GM21528 (cell line): ENCODE results near the gene RABL6.
"Not testable (repeated sequence)": the region's sequence is repeated elsewhere in the genome, so short reads cannot be mapped to it uniquely, and the experiment has no call there.

Source experiments
- ATAC-seq: cut with Tn5 transposase; IDR thresholded peaks from one replicate; pipeline ENCODE4 v1.9.1; 2021; ENCODE audit warnings: mild to moderate bottlenecking, moderate library complexity; ENCODE audit not compliant: unreplicated experiment, low FRiP score

Gene RABL6

DNA sequence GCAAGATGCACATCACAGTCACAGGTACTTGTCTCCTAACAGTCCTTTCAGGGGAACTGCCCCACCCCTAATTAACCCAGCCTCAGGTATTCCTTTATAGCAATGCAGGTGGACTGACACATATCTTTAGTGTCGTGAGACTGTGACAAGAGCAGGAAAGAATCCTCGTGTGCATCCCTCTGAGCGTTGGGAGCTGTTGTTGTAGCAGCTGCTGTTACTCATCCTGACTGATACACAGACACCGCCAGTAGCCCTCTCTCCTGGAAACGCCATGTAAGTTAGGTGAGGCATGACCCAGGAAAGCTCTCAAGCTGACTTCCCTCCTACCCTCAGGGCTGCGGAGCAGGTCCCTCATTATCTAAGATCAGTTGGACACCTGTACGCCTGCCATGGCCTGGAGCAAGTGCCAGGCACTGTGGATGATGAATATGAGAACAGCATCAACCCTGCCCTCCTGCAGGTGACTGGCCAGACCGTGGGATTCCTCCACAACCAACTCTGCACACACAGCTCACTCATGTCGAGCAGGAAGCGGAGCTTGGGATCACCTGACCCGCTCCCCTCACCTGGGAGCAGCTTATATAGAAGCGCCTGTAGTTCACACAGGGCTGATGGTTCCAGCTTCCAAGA, 33.2 kb upstream of the RABL6 start:
- ATAC-seq, result no peak

DNA sequence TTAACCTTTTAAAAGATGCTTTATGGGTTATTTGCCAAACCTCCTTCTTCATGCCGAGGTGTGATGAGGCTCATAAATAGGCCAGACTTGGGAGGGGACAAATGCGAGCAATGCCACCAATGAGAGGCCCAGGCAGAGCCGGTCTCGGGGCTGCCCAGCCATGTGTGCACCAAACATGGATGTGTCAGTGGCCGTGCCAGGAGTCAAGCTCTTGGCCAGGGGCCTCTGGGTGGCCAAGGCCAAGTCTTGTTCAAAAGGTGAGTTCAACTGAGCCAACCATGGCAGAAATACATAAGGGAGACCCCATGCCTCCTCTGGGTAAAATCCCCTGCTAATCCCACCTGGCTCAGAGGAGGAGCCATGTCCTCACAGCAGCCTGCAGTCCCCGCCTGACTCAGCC, 32.6 kb upstream of the RABL6 start:
- no peak for ATAC-seq

DNA sequence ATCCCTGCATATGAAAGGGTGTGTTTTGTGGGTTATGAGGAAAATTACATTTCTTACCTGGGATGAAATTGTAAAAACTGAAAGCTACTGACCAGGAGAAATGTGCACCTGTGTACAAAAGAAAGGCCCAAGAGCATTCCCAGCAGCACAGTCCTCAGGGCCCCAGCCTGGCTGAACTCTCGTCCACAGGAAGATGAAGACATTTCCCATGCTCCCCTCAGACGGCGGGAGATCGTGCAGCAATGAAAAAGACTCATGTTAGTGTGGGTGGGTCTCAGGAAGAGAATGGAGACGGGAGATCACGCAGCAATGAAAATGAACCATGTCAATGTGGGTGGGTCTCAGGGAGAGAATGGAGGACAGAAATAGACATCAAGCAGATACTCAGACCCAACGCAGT, 30.8 kb upstream of the RABL6 start:
- no peak for ATAC-seq

DNA sequence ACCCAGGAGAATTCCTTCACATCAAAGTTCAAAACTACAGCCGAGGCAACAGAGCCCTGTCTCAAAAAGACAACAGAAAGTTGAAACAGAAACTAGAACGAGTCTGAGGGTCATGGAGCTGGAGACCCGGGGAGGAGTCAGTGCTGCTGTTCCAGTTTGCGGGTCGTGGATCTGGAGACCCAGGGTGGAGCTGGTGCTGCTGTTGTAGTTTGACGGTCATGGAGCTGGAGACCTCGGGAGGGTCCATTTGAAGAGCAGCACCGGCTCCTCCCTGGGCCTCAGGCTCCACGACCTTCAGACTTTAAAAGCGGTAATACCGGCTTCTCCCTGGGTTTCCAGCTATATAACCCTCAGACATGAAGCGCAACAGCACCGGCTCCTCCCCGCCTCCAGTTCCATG, 30.4 kb upstream of the RABL6 start:
- no peak for ATAC-seq

DNA sequence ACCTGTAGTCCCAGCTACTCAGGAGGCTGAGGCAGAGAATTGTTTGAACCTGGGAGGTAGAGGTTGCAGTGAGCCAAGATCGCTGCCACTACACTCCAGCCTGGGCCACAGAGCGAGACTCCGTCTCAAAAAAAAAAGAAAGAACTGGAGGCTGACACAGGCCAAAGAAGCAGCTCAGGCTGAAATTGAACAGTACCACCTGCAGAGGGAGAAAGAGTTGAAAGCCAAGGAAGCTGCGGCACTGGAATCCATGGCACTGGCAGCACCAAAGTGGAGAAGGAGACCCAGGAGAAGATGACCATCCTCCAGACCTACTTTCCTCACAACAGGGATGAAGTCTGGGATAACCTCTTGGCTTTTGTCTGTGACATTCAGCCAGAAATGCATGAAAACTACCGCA, 27.9 kb upstream of the RABL6 start:
- no peak for ATAC-seq

DNA sequence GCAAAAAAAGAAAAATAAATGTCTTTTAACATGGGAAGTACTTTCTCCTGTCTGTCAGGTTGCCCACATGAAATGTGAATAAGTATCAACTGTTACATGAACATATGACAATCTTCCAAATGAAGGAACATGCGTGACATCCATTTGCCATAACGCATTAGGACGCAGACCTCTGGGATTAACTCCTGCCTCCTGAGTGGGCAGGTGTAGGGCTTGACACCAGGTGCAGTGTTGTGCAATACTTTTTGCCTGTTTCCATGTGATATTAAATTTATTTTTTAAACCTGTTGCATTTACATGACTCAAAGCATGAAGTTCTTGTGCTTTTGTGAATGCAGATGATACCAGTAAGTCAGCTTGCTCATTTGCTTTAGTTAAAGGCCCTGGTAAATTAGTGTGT, 25.3 kb upstream of the RABL6 start:
- ATAC-seq, result no peak

DNA sequence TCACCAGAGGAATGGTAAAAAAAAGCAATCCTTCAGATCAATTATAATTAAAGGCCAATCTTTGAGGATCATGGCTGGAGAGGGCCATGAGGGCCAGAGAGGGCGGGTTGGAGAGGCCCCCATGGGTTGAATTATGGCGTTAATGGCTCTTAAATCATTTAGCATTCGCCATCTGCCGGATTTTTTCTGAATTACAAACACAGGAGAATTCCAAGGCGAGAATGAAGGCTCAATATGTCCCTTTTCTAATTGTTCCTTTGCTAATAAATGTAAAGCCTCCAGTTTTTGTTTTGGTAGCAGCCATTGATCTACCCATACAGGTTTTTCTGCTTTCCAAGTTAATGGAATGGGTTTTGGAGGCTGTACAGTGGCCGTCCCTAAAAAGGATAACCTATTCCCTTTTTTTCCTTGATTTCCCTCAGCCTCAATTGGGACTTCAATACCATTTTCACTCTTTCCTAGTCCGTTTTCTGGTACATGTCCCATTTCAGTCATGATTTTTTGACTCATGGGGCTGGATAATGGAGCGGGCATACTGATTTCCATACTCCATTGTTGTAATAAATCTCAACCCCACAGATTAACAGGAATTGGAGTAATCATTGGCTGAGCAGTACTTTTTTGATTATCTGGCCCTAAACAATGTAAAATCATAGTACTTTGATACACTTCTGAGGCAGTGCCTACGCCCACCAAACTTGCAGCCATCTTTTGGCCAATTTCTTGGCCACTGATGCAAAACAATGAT, 23.3 kb upstream of the RABL6 start:
- no peak for ATAC-seq

DNA sequence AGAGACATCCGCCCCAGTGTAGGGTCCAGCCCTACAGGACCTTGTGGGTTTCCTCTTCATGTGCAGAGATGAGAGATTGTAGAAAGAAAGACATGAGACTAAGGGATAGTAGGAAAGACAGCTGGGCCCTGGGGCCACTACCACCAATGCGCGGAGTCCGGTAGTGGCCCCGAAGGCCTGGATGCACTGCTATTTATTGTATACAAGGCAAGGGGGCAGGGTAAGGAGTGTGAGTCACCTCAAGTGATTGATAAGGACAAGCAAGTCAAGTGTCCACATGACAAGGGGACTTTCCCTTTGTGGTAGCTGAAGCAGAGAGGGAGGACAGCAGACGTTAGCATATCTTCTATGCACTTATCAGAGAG, 22.8 kb upstream of the RABL6 start:
- ATAC-seq, result no peak

DNA sequence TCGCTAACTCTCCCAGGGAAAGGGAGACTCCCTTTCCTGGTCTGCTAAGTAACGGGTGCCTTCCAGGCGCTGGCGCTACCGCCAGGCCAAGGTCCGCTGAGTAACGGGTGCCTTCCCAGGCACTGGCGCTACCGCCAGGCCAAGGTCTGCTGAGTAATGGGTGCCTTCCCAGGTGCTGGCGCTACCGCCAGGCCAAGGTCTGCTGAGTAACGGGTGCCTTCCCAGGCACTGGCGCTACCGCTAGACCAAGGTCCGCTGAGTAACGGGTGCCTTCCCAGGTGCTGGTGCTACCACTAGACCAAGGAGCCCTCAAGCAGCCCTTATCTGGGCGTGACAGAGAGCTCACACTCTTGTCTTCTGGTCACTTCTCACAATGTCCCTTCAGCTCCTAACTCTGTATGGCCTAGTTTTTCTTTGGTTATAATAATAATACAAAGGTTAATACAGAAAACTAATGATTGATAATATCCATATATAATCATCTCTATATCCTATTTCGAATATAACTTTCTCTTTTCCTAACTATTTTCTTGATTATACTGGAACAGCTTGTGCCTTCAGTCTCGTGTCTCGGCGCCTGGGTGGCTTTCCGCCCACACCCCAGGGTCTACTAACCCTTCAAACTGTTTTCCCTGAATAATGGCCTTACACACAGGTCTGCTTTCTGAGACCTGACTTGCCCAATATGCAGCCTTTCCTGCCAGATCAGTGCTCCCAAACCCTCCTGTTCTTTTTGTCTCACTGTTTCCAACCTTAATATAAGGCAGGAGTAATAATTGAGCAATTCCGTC, 22.0 kb upstream of the RABL6 start:
- ATAC-seq, result not testable (repeated sequence)

DNA sequence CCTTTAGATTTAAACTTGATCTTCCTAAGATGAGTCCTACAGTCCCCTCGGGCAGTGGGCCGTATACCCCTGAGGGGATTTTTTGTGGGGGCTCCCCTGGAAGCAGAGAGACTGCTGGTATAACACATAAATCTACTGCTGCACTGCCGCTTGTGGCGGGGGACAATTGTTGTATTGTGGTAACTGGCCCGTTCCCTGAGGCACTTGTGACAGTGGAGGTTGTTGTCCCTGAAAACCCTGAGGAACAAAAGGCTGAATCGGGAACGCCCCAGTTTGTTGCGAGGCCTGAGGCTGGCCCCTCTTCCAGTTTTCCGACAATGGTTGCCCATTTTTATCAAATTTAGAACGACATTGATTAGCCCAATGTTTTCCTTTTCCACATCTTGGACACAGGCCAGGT, 21.3 kb upstream of the RABL6 start:
- no peak for ATAC-seq

DNA sequence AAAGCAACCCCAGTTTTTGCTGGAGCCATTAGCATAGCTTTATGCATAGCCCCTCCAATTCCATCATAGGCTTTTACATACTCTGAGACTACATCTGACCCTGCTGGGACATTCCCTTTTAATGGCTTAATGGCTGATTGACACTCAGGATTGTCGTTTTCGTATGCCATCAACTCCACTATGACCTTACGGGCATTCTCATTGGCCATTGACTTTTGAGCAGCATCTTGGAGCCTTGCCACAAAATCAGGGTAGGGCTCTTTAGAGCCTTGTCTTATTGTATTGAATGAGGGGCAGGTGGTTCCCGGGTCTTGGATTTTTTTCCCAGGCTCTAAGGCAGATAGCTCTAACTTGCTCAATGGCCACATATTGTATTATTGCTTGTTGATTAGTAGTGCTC, 20.8 kb upstream of the RABL6 start:
- not testable (repeated sequence) for ATAC-seq

DNA sequence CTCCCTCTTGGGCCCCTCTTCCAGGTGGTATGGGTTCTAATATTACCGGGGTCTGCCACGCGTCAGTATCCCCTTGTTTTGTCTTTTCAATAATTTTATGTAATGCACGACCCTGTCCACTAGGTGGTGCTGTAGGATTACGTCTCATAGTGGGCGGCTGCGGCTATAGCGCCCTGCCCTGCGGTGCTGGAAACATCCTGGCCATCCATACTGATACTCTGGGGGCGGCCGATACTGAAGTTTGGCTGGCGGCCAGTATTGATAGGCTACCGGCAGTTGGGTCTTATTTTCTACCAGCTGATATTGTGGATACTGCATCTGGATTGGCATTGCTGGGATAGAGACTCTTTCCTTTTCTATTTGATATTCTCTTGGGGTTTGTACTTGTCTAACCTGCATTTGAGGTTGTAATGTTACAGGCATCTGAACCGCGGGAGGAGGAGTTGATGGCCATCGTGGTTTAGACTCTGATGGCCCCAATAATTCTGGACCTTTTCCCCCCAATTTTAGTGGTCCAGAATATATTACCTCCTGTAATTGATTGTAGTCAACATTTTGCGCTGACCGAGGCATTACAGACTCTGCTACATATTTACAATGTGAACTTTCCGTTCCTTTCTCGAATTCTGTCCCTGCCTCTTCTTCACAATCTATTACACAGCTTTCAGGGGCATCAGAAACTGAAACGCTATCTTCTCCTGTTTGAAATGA, 19.9 kb upstream of the RABL6 start:
- no peak for ATAC-seq

DNA sequence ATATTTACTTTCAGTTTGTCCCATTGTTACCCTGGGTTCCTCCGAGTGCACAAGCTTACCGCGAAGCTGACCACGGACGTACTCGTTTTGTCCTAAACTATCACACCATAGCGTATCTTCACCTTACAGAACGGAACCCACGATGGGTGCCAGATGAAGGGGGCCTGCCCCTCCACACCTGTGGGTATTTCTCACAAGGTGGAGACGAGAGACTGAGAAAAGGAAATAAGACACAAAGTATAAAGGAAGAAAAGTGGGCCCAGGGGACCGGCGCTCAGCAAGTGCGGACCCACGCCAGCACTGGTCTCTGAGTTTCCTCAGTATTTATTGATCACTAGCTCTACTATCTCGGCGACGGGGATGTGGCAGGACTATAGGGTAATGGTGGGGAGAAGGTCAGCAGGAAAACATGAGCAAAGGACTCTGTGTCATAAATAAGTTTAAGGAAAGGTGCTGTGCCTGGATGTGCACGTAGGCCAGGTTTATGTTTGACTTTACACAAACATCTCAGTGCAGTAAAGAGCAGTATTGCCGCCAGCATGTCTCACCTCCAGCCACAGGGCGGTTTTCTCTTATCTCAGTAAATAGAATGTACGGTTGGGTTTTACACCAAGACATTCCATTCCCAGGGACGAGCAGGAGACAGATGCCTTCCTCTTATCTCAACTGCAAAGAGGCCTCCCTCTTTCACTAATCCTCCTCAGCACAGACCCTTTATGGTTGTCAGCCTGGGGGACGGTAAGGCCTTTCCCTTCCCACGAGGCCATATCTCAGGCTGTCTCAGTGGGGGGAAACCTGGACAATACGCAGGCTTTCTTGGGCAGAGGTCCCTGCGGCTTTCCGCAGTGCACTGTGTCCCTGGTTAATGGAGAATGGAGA, 18.9 kb upstream of the RABL6 start:
- ATAC-seq, result not testable (repeated sequence)

DNA sequence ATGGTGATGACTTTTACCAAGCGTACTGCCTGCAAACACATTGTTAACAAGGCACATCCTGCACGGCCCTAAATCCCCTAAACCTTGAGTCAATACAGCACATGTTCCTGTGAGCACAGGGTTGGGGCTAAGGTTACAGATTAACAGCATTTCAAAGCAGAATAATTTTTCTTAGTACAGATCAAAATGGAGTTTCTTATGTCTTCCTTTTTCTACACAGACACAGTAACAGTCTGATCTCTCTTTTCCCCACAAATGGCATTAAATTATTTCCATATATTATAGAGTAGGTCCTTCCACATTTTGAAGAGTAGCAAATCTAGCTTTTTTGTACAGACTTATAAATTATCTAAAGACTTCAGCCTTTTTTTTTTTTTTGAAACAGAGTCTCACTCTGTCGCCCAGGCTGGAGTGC, 18.2 kb upstream of the RABL6 start:
- ATAC-seq, result no peak

DNA sequence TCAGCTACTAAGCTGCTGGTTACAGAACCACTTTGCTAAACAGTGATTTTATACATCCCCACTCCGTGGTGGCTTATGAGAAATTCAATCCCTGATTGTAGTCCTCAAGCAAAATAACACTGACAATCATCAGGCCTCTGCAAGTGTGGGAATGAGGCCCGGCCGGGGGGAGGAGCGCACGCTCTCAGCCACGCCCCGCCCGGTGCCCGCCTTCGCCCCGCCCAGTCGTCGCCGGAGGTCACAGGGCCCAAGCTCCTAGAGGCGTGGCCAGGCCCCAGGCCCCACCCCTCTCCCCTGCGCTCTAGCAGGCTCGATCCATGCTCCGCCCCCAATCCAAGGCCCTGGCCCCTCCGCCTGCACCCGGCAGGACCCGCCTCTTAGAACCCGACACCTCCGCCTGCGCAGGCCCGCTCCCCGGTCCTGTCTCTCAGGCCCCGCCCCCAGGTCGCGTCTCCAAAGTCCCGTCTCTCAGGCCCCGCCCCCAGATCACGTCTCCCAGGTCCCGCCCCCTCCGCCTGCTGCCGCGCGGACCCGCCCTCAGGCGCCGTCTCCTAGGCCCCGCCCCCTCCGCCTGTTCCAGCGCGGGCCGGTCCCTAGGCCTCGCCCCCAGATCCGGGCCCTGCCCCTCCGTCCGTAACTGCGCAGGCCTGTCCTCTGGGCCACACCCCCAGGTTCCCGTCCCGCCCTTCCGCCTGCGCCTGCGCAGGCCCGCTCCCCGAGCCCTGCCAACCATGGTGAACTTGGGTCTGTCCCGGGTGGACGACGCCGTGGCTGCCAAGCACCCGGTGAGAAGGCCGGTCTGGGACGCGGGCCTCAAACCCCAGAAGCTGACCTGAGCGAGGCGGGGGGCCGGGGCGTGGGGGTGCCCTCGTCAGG, 16.9 kb upstream of the RABL6 start, which contains the start of gene TMEM141:
Gene TMEM141 (plus strand): TSS at position 705 of the 876 bp plus-strand sequence. CDS start 27 bp downstream, at position 732.
- peak; percentile 83 for ATAC-seq

DNA sequence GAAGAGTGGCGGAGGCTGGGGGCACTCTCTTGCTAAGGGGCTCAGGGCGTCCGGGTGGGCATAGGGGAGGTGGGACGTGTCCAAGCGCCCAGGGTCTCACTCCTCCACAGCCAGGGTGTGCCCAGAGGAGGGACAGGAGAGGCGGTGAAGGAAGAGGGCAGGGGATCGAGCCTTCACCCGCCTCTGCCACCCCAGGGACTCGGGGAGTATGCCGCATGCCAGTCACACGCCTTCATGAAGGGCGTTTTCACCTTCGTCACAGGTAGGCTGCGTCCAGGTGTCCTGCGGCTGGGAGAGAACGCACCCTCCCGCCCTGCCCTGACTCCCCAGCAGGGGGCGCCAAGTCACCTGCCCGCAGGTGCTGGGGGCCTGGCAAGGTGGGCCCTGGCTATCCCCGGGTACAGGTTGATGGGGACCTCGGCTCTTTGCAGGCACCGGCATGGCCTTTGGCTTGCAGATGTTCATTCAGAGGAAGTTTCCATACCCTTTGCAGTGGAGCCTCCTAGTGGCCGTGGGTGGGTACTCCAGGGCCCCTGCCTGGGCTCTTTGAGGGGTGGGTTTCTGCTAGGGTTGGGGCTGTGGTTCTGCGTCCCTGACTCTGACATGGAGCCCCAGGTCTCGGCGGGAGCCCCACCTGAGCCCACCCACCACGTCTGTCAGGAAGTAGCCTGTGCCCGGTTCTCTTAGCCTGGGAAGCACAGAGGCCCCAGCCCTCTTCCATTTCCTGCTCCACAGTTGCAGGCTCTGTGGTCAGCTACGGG, 16.1 kb upstream of the RABL6 start:
- no peak for ATAC-seq

DNA sequence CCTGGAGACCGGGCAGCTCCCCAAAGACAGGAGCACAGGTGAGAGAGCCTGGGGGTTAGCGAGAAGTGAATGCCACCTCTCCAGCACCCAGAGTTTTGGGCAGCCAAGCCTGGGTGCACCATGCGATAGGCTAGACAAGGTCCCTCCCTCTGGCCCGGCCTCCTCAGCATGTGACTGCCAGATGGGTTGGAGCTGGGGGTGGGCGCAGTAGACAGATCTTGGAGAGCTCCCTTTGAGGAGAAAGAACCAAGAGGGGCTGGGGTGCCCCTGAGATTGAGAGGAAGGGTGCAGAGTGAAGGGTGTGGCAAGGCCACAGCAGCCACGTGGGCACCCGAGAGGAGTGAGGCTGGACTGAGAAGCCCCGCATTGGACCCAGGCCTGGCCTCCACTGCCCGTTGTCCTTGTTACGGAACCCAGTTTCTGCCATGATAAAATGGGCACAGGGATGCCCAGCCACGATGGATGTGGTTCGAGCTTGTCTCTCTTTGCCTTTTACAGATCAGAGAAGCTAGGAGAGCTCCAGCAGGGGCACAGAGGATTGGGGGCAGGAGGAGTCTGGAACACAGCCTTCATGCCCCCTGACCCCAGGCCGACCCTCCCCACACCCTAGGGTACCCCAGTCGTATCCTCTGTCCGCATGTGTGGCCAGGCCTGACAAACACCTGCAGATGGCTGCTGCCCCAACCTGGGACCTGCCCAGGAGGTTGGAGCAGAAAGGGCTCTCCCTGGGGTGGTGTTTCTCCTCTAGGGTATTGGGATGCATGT, 15.2 kb upstream of the RABL6 start:
- ATAC-seq, result no peak
